ENCODE data around the gene PRM1.
"Not testable (repeated sequence)": the region's sequence is repeated elsewhere in the genome, so short reads cannot be mapped to it uniquely, and the experiment has no call there.

PRM1 gene

GRCh38 chr16:11297492-11298142 is 16.5 kb upstream of the PRM1 start:
- peak; percentile 17 for DNase-seq (ENCODE audit: low read depth)

GRCh38 chr16:11296706-11297491 is 15.8 kb upstream of the PRM1 start:
- no peak for DNase-seq (ENCODE audit: low read depth)

- DNase-seq (ENCODE audit: low read depth), result no peak
Measured at GRCh38 chr16:11296351-11296705, 15.2 kb upstream of the PRM1 start.

- DNase-seq (ENCODE audit: low read depth), result no peak
Measured at GRCh38 chr16:11295672-11296071, 14.5 kb upstream of the PRM1 start.

GRCh38 chr16:11292076-11292748 is 11.1 kb upstream of the PRM1 start:
- DNase-seq (ENCODE audit: low read depth), result no peak

- no peak for DNase-seq (ENCODE audit: low read depth)
Measured at GRCh38 chr16:11291091-11291703, 10.1 kb upstream of the PRM1 start.

- DNase-seq (ENCODE audit: low read depth), result no peak
Measured at GRCh38 chr16:11290102-11290893, 9.2 kb upstream of the PRM1 start.

- DNase-seq (ENCODE audit: low read depth), result not testable (repeated sequence)
Measured at GRCh38 chr16:11289696-11290095, 8.6 kb upstream of the PRM1 start.

GRCh38 chr16:11289202-11289601 is 8.1 kb upstream of the PRM1 start:
- DNase-seq (ENCODE audit: low read depth), result no peak

GRCh38 chr16:11285842-11286241 is 4.7 kb upstream of the PRM1 start:
- no peak for DNase-seq (ENCODE audit: low read depth)

- DNase-seq (ENCODE audit: low read depth), result no peak
Measured at GRCh38 chr16:11283820-11284248, 2.7 kb upstream of the PRM1 start.

- DNase-seq (ENCODE audit: low read depth), result no peak
Measured at GRCh38 chr16:11278681-11279628, 2.2 kb downstream of the PRM1 start.

- no peak for DNase-seq (ENCODE audit: low read depth)
Measured at GRCh38 chr16:11277607-11278337, 3.4 kb downstream of the PRM1 start.

GRCh38 chr16:11276896-11277593 is 4.1 kb downstream of the PRM1 start:
- no peak for DNase-seq (ENCODE audit: low read depth)

GRCh38 chr16:11276143-11276895 is 4.8 kb downstream of the PRM1 start, which contains the start of gene PRM2:
PRM2 (minus strand) TSS chr16:11276480; CDS start chr16:11276370, 110 bp downstream.
- DNase-seq (ENCODE audit: low read depth), result no peak

- DNase-seq (ENCODE audit: low read depth), result no peak
Measured at GRCh38 chr16:11274964-11275363, 6.2 kb downstream of the PRM1 start.

GRCh38 chr16:11273721-11274324 is 7.3 kb downstream of the PRM1 start:
- DNase-seq (ENCODE audit: low read depth), result no peak
